SK-N-SH (cell line): ENCODE measurements around the gene BSN. TPM values are rescaled to one million over a fixed set of nuclear protein-coding genes. Genes with fewer than 3 reads are reported as not detected.
A peak's percentile ranks its signal among the peaks of the same experiment; 100 is the strongest.

Experiments used
- CTCF ChIA-PET: fragments of 300-600, 350-600 bp; formaldehyde crosslinking; extraction: SDS; loops from one replicate; lab custom pipeline; 2021; lab: Yijun Ruan, JAX
- POLR2A ChIA-PET: fragments of 350-600 bp; sonication (Branson Sonifier 250); formaldehyde crosslinking; extraction: SDS; loops from one replicate; lab custom pipeline; 2020; ENCODE audit warnings: antibody characterized with exemption, inconsistent platforms; lab: Yijun Ruan, JAX
- DNase-seq: peaks from one replicate; pipeline ENCODE4 v3.0.0; 2012
- H2AFZ ChIP-seq: fragments of 200-600 bp; sonication (generic); 2 replicates; pipeline ENCODE4 v1.8.1; 2016; ENCODE audit warnings: antibody characterized with exemption, mild to moderate bottlenecking, low read depth
- H3F3A ChIP-seq: fragments of 200-600 bp; sonication (generic); replicated peaks from 2 replicates; pipeline ENCODE3; 2016; ENCODE audit warnings: antibody characterized with exemption, mild to moderate bottlenecking; ENCODE audit not compliant: insufficient read depth
- H3K27ac ChIP-seq, 2 experiments: fragments of 200-500 bp in 1 of 2; fragments of 200-600 bp in 1 of 2; sonication (Bioruptor generic) in 1 of 2; sonication (generic), shearing (Covaris generic) in 1 of 2; 2 replicates each; pipeline versions ENCODE4 v1.5.1 to v1.6.1; 2014 to 2016; ENCODE audit warnings: low read depth in 2 of 2, inconsistent platforms in 1 of 2, low read length in 1 of 2, mild to moderate bottlenecking in 1 of 2, mixed read lengths in 1 of 2
- H3K27me3 ChIP-seq: fragments of 200-600 bp; sonication (generic), shearing (Covaris generic); 2 replicates; pipeline ENCODE4 v1.6.1; 2016; ENCODE audit warnings: mixed run types; ENCODE audit not compliant: insufficient read depth
- H3K36me3 ChIP-seq, 2 experiments: fragments of 200-500 bp in 1 of 2; fragments of 200-600 bp in 1 of 2; sonication (Bioruptor generic) in 1 of 2; sonication (generic) in 1 of 2; replicated peaks in 1 of 2; 2 replicates each; pipeline versions ENCODE3 to v1.5.1; 2014 to 2016; ENCODE audit warnings: low read length in 1 of 2, mild to moderate bottlenecking in 1 of 2; ENCODE audit not compliant: insufficient read depth in 2 of 2, control insufficient read depth in 1 of 2
- H3K4me1 ChIP-seq, 2 experiments: fragments of 200-500 bp in 1 of 2; fragments of 200-600 bp in 1 of 2; sonication (Bioruptor generic) in 1 of 2; sonication (generic), shearing (Covaris generic) in 1 of 2; 2 replicates each; pipeline versions ENCODE4 v1.5.1 to v1.6.1; 2014 to 2016; ENCODE audit warnings: low read depth in 1 of 2, low read length in 1 of 2, mixed run types in 1 of 2; ENCODE audit not compliant: insufficient read depth in 2 of 2, control insufficient read depth in 1 of 2
- H3K4me2 ChIP-seq: fragments of 200-600 bp; sonication (generic), shearing (Covaris generic); 2 replicates; pipeline ENCODE4 v1.6.1; 2017; ENCODE audit warnings: mixed run types
- H3K4me3 ChIP-seq, 2 experiments: fragments of 200-500 bp in 1 of 2; fragments of 200-600 bp in 1 of 2; sonication (Bioruptor generic) in 1 of 2; sonication (generic), shearing (Covaris generic) in 1 of 2; 2 replicates each; pipeline versions ENCODE4 v1.5.1 to v1.8.1; 2014 to 2016; ENCODE audit warnings: low read depth in 2 of 2, inconsistent platforms in 1 of 2, low read length in 1 of 2, mild to moderate bottlenecking in 1 of 2, mixed read lengths in 1 of 2, moderate library complexity in 1 of 2
- H3K79me2 ChIP-seq: fragments of 200-600 bp; sonication (generic); 2 replicates; pipeline ENCODE4 v1.8.1; 2017; ENCODE audit warnings: mild to moderate bottlenecking; ENCODE audit not compliant: insufficient read depth
- H3K9ac ChIP-seq: fragments of 200-600 bp; sonication (generic); 2 replicates; pipeline ENCODE4 v1.6.1; 2017; ENCODE audit warnings: mixed run types
- H3K9me2 ChIP-seq: fragments of 200-600 bp; sonication (generic); 2 replicates; pipeline ENCODE4 v1.6.1; 2017; ENCODE audit warnings: mixed run types
- H3K9me3 ChIP-seq: fragments of 200-600 bp; sonication (generic); 2 replicates; pipeline ENCODE4 v1.6.1; 2017; ENCODE audit warnings: mixed run types, mild to moderate bottlenecking, moderate library complexity
- H4K20me1 ChIP-seq: fragments of 200-600 bp; sonication (generic); 2 replicates; pipeline ENCODE4 v1.6.1; 2017; ENCODE audit warnings: mild to moderate bottlenecking, mixed run types; ENCODE audit not compliant: insufficient read depth
- ELF1 ChIP-seq: IDR thresholded peaks from 2 replicates; pipeline ENCODE4 v1.4.0; 2012
- EP300 ChIP-seq, 2 experiments: IDR thresholded peaks; 2 replicates each; pipeline versions ENCODE4 v1.4.0 to v1.6.1; 2012; ENCODE audit warnings: borderline replicate concordance in 1 of 2, low read depth in 1 of 2, low read length in 1 of 2
- EZH2phosphoT487 ChIP-seq: fragments of 200-600 bp; sonication (generic); IDR thresholded peaks from 2 replicates; pipeline ENCODE4 v1.6.1; 2017; ENCODE audit warnings: low read depth, mixed run types, mild to moderate bottlenecking, antibody characterized with exemption, moderate library complexity, borderline replicate concordance
- FOSL2 ChIP-seq: IDR thresholded peaks from 2 replicates; pipeline ENCODE4 v1.4.0; 2012; ENCODE audit warnings: low read depth, mild to moderate bottlenecking, moderate library complexity, borderline replicate concordance
- GABPA ChIP-seq: IDR thresholded peaks from 2 replicates; pipeline ENCODE4 v1.4.0; 2012; ENCODE audit warnings: low read depth, mild to moderate bottlenecking
- IRF3 ChIP-seq: fragments of 150-350 bp; IDR thresholded peaks from 2 replicates; pipeline ENCODE4 v1.6.1; 2016; ENCODE audit warnings: mild to moderate bottlenecking, low read depth, low read length
- MAX ChIP-seq: IDR thresholded peaks from 2 replicates; pipeline ENCODE4 v1.4.0; 2012; ENCODE audit warnings: low read depth
- MXI1 ChIP-seq: IDR thresholded peaks from 2 replicates; pipeline ENCODE4 v1.6.1; 2012; ENCODE audit warnings: mild to moderate bottlenecking, low read depth, low read length, improper control_type of control experiment
- POLR2AphosphoS5 ChIP-seq: IDR thresholded peaks from 2 replicates; pipeline ENCODE4 v1.6.1; 2012; ENCODE audit warnings: low read depth, low read length
- RCOR1 ChIP-seq: fragments of 150-350 bp; IDR thresholded peaks from 2 replicates; pipeline ENCODE4 v1.6.1; 2017; ENCODE audit warnings: antibody characterized with exemption, low read length
- RXRA ChIP-seq: IDR thresholded peaks from 2 replicates; pipeline ENCODE4 v1.4.0; 2012; ENCODE audit warnings: low read depth, mild to moderate bottlenecking, borderline replicate concordance
- SMC3 ChIP-seq: IDR thresholded peaks from 2 replicates; pipeline ENCODE4 v1.6.1; 2012; ENCODE audit warnings: low read depth, low read length, improper control_type of control experiment
- ZBTB33 ChIP-seq: IDR thresholded peaks from 2 replicates; pipeline ENCODE4 v1.4.0; 2012; ENCODE audit warnings: low read depth, borderline replicate concordance
- WGBS: methylation state at CpG from one replicate; pipeline ENCODE4 v1.1.6; 2017; ENCODE audit warnings: low lambda C conversion rate; 5-methylcytosine and 5-hydroxymethylcytosine counted together
- polyA plus RNA-seq, 3 experiments: library from polyadenylated mRNA; depleted of rRNA; stranded (reverse); fragments of >200 nt; gene quantifications; 2 replicates each; pipeline ENCODE4 v1.2.3, GENCODE V29; 2012

Gene BSN
- polyA plus RNA-seq, 1 of the 3 experiments (the other 2 are of a cell fraction), result 0.07 TPM

GRCh38 chr3:49716691-49717210, 162.5 kb downstream of the BSN start (continued):
- TF ChIP-seq RCOR1 (no peak), FOSL2 (no peak), EP300 (IDR thresholded peaks at IDR 0.05; ENCODE audit: borderline replicate concordance in 1 of 2, low read depth in 1 of 2, low read length in 1 of 2) (no peak), ELF1 (no peak), POLR2AphosphoS5 (no peak)

- Histone ChIP-seq H3K27ac (no peak overlapping the region), H3K79me2 (peaks cover 2% of the 10 kb centered on the region; the same call in 1 of the 2 replicates), H3K9me3 (no peaks in the 10 kb centered on the region), H2AFZ (no peak overlapping the region), H3K36me3 (peaks cover 0 to 35% of the 10 kb centered on the region in 2 experiments), H3K27me3 (no peaks in the 10 kb centered on the region), H3K4me3 (no peak overlapping the region), H3K4me2 (no peak overlapping the region), H3K4me1 (peaks cover under 1 to 15% of the 10 kb centered on the region in 2 experiments; a peak in 1 of 4 replicates), H3K9me2 (no peaks in the 10 kb centered on the region), H4K20me1 (no peaks in the 10 kb centered on the region), H3F3A (peaks cover 6% of the 10 kb centered on the region), H3K9ac (no peak overlapping the region)
- 87% methylated on average over 7 of the region's 14 CpGs for WGBS
- TF ChIP-seq EZH2phosphoT487 (no peak), RXRA (no peak)
- CTCF ChIA-PET, result interaction anchor here (1.1 to 7.9 kb wide), 3 partner anchors 15 to 178 kb away, joined by 4 to 76 read pairs (median 24); no protein-coding TSS in a partner anchor
- POLR2A ChIA-PET, result no interaction called here
- DNase-seq, result peak; percentile 17
Measured at GRCh38 chr3:49717211-49717958, 163.1 kb downstream of the BSN start.

- WGBS, result 94% methylated on average over 62 of the region's 75 CpGs
- H3K4me3 ChIP-seq, result peak overlapping the region in 1 of 2 experiments; percentile 47; a peak in 1 of 4 replicates
Measured at GRCh38 chr3:49717959-49718857, 163.9 kb downstream of the BSN start.

More at GRCh38 chr3:49717959-49718857, 163.9 kb downstream of the BSN start:
- no peak overlapping the region; a peak in 1 of 4 replicates for H3K27ac ChIP-seq
- no peaks in the 10 kb centered on the region for H3K9me3 ChIP-seq
- no peak overlapping the region for H2AFZ ChIP-seq
- peaks cover 8 to 24% of the 10 kb centered on the region in 2 experiments; a peak in 2 of 4 replicates for H3K4me1 ChIP-seq
- ChIA-PET POLR2A (interaction anchor here (1.0 to 1.9 kb wide), 3 partner anchors 17 to 178 kb away, joined by 3 to 8 read pairs (median 4); no protein-coding TSS in a partner anchor), CTCF (interaction anchor here (1.1 to 7.9 kb wide), 12 partner anchors 16 to 188 kb away, joined by 3 to 76 read pairs (median 4); no protein-coding TSS in a partner anchor)
- TF ChIP-seq MAX (no peak), IRF3 (no peak), ELF1 (no peak), ZBTB33 (no peak), GABPA (no peak), MXI1 (no peak), SMC3 (no peak)
- H3K27me3 ChIP-seq, result no peaks in the 10 kb centered on the region
- peaks cover 0 to 38% of the 10 kb centered on the region in 2 experiments for H3K36me3 ChIP-seq
- H3F3A ChIP-seq, result peaks cover 6% of the 10 kb centered on the region
- H3K9ac ChIP-seq, result no peak overlapping the region
- no peaks in the 10 kb centered on the region for H4K20me1 ChIP-seq
- peaks cover 10% of the 10 kb centered on the region for H3K79me2 ChIP-seq
- DNase-seq, result peak; percentile 22
- H3K9me2 ChIP-seq, result no peaks in the 10 kb centered on the region
- H3K4me2 ChIP-seq, result peak overlapping the region; percentile 74
